ENCODE results near the gene SLC39A11.
A peak's percentile ranks its signal among the peaks of the same experiment; 100 is the strongest.
"Not testable (repeated sequence)": the region's sequence is repeated elsewhere in the genome, so short reads cannot be mapped to it uniquely, and the experiment has no call there.

The SLC39A11 gene

GRCh38 chr17:72862276-72862999 lies 230.1 kb downstream of the SLC39A11 start:
- DNase-seq, result peak; percentile 7

GRCh38 chr17:72861811-72862210 lies 230.7 kb downstream of the SLC39A11 start:
- no peak for DNase-seq

GRCh38 chr17:72860778-72861177 lies 231.7 kb downstream of the SLC39A11 start:
- DNase-seq, result no peak

GRCh38 chr17:72858826-72859495 lies 233.5 kb downstream of the SLC39A11 start:
- no peak for DNase-seq

- no peak for DNase-seq
Observed at GRCh38 chr17:72853440-72854415, 238.8 kb downstream of the SLC39A11 start.

- no peak for DNase-seq
Observed at GRCh38 chr17:72852277-72852938, 240.1 kb downstream of the SLC39A11 start.

GRCh38 chr17:72850410-72851118 lies 241.9 kb downstream of the SLC39A11 start:
- DNase-seq, result no peak

GRCh38 chr17:72846399-72846798 lies 246.1 kb downstream of the SLC39A11 start:
- peak; percentile 26 for DNase-seq

- DNase-seq, result no peak
Observed at GRCh38 chr17:72843591-72843990, 248.9 kb downstream of the SLC39A11 start.

- DNase-seq, result no peak
Observed at GRCh38 chr17:72840019-72840418, 252.5 kb downstream of the SLC39A11 start.

- DNase-seq, result no peak
Observed at GRCh38 chr17:72839131-72839725, 253.3 kb downstream of the SLC39A11 start.

GRCh38 chr17:72838581-72838980 lies 253.9 kb downstream of the SLC39A11 start:
- no peak for DNase-seq

- no peak for DNase-seq
Observed at GRCh38 chr17:72838068-72838467, 254.4 kb downstream of the SLC39A11 start.

- no peak for DNase-seq
Observed at GRCh38 chr17:72837335-72837734, 255.2 kb downstream of the SLC39A11 start.

- no peak for DNase-seq
Observed at GRCh38 chr17:72833128-72833765, 259.2 kb downstream of the SLC39A11 start.

- no peak for DNase-seq
Observed at GRCh38 chr17:72832306-72832705, 260.2 kb downstream of the SLC39A11 start.

- DNase-seq, result no peak
Observed at GRCh38 chr17:72829883-72830282, 262.6 kb downstream of the SLC39A11 start.

GRCh38 chr17:72826602-72827001 lies 265.9 kb downstream of the SLC39A11 start:
- DNase-seq, result no peak

- DNase-seq, result not testable (repeated sequence)
Observed at GRCh38 chr17:72826059-72826458, 266.4 kb downstream of the SLC39A11 start.

- DNase-seq, result no peak
Observed at GRCh38 chr17:72825218-72825617, 267.3 kb downstream of the SLC39A11 start.

GRCh38 chr17:72824267-72824666 lies 268.2 kb downstream of the SLC39A11 start:
- DNase-seq, result not testable (repeated sequence)
